ENCODE results near the gene PFDN1.

GRCh38 chr5:140319833-140320232, 16.9 kb upstream of the PFDN1 start:
- TF ChIP-seq, protein P1, sequence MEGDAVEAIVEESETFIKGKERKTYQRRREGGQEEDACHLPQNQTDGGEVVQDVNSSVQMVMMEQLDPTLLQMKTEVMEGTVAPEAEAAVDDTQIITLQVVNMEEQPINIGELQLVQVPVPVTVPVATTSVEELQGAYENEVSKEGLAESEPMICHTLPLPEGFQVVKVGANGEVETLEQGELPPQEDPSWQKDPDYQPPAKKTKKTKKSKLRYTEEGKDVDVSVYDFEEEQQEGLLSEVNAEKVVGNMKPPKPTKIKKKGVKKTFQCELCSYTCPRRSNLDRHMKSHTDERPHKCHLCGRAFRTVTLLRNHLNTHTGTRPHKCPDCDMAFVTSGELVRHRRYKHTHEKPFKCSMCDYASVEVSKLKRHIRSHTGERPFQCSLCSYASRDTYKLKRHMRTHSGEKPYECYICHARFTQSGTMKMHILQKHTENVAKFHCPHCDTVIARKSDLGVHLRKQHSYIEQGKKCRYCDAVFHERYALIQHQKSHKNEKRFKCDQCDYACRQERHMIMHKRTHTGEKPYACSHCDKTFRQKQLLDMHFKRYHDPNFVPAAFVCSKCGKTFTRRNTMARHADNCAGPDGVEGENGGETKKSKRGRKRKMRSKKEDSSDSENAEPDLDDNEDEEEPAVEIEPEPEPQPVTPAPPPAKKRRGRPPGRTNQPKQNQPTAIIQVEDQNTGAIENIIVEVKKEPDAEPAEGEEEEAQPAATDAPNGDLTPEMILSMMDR (IDR thresholded peaks at IDR 0.05), result no peak
- TF ChIP-seq POLR2A (IDR thresholded peaks at IDR 0.05), result no peak

Measured in suprapubic skin (tissue), 3 donors.